A549 (cell line): ENCODE measurements around the gene TLE1. TPM values are rescaled to one million over a fixed set of nuclear protein-coding genes. Genes with fewer than 3 reads are reported as not detected.
A peak's percentile ranks its signal among the peaks of the same experiment; 100 is the strongest.

Experiments used
- ATAC-seq, 2 experiments: fragments of 200-7000 bp in 1 of 2; fragments of >200 bp in 1 of 2; cut with Nextera tagmentation in 1 of 2; cut with Tn5 transposase in 1 of 2; 3 replicates each; pipeline versions ENCODE4 v1.8.0 to v1.9.1; 2018 to 2020; ENCODE audit warnings: mild to moderate bottlenecking in 1 of 2, moderate library complexity in 1 of 2
- CTCF ChIA-PET: fragments of 300-600 bp; sonication (Branson Sonifier 250); formaldehyde crosslinking; extraction: SDS; loops from one replicate; lab custom pipeline; 2021; ENCODE audit warnings: antibody characterized with exemption, inconsistent platforms; lab: Yijun Ruan, JAX
- POLR2A ChIA-PET: fragments of 350-600 bp; formaldehyde crosslinking; extraction: SDS; loops from one replicate; lab custom pipeline; 2021; ENCODE audit warnings: antibody characterized with exemption, inconsistent platforms; lab: Yijun Ruan, JAX
- DNase-seq, 2 experiments: peaks; one replicate each; pipeline versions ENCODE4 v3.0.0 to v3.0.0-alpha.2; 2011 to 2016; ENCODE audit warnings: low read depth in 1 of 2, low spot score in 1 of 2
- FAIRE-seq: peaks from 2 replicates; lab custom pipeline; 2011; peaks lifted over from hg19 to GRCh38; lab: Jason Lieb, UNC
- H3K27ac ChIP-seq, 2 experiments: fragments of >200 bp; sonication (Bioruptor Twin); formaldehyde crosslinking; 3 replicates each; pipeline ENCODE4 v1.5.1; 2016 to 2017
- H3K4me1 ChIP-seq: fragments of >200 bp; sonication (Bioruptor Twin); formaldehyde crosslinking; 3 replicates; pipeline ENCODE4 v1.6.1; 2016
- H3K4me2 ChIP-seq: fragments of >200 bp; sonication (Bioruptor Twin); formaldehyde crosslinking; 3 replicates; pipeline ENCODE4 v1.6.1; 2016
- H3K4me3 ChIP-seq: fragments of >200 bp; sonication (Bioruptor Twin); formaldehyde crosslinking; 3 replicates; pipeline ENCODE4 v1.5.1; 2016
- H3K9me3 ChIP-seq: fragments of >200 bp; sonication (Bioruptor Twin); formaldehyde crosslinking; 3 replicates; pipeline ENCODE4 v1.6.1; 2016
- ATOH8 ChIP-seq: fragments of 250-450 bp; sonication (Bioruptor Pico); IDR thresholded peaks from 2 replicates; pipeline ENCODE4 v1.5.0; 2020; ENCODE audit warnings: low read depth, mild to moderate bottlenecking, moderate library complexity
- BCL3 ChIP-seq: fragments of >200 bp; sonication (Bioruptor Twin); formaldehyde crosslinking; IDR thresholded peaks from 3 replicates; pipeline ENCODE4 v1.6.1; 2016
- BHLHE40 ChIP-seq: IDR thresholded peaks from 2 replicates; pipeline ENCODE4 v1.6.1; 2012; ENCODE audit warnings: low read depth, low read length, inconsistent platforms
- CEBPB ChIP-seq, 2 experiments: fragments of >200 bp in 1 of 2; sonication (Bioruptor Twin) in 1 of 2; formaldehyde crosslinking in 1 of 2; IDR thresholded peaks; 2 replicates each; pipeline ENCODE4 v1.6.1; 2012 to 2016
- CTCF ChIP-seq: fragments of >200 bp; sonication (Bioruptor Twin); formaldehyde crosslinking; IDR thresholded peaks from 3 replicates; pipeline ENCODE4 v1.5.1; 2016
- EHMT2 ChIP-seq: fragments of 200-600 bp; sonication (generic); IDR thresholded peaks from 2 replicates; pipeline ENCODE4 v1.6.1; 2016; ENCODE audit warnings: antibody characterized with exemption, low read depth, mild to moderate bottlenecking, moderate library complexity
- EP300 ChIP-seq, 2 experiments: fragments of >200 bp; sonication (Bioruptor Twin); formaldehyde crosslinking; IDR thresholded peaks; 2 replicates in 1 of 2; 3 replicates in 1 of 2; pipeline ENCODE4 v1.6.1; 2016 to 2017
- FOSL2 ChIP-seq, 2 experiments: fragments of 450-650 bp in 1 of 2; fragments of >200 bp in 1 of 2; sonication (Bioruptor Twin) in 1 of 2; formaldehyde crosslinking; IDR thresholded peaks; 2 replicates each; pipeline versions ENCODE4 v1.5.0 to v1.6.1; 2016 to 2020; ENCODE audit warnings: mild to moderate bottlenecking in 1 of 2, moderate library complexity in 1 of 2
- GATA3 ChIP-seq: IDR thresholded peaks from 2 replicates; pipeline ENCODE4 v1.6.1; 2012; ENCODE audit warnings: borderline replicate concordance
- HMGXB4 ChIP-seq: fragments of 250-450 bp; sonication (Bioruptor Pico); IDR thresholded peaks from 2 replicates; pipeline ENCODE4 v1.5.0; 2021; ENCODE audit warnings: mild to moderate bottlenecking, moderate library complexity, borderline replicate concordance
- HOXA7 ChIP-seq: fragments of 250-450 bp; sonication (Bioruptor Pico); IDR thresholded peaks from 2 replicates; pipeline ENCODE4 v1.5.0; 2020; ENCODE audit warnings: mild to moderate bottlenecking, moderate library complexity
- HOXB13 ChIP-seq: fragments of 250-450 bp; sonication (Bioruptor Pico); IDR thresholded peaks from 2 replicates; pipeline ENCODE4 v1.5.0; 2020; ENCODE audit warnings: low read depth, mild to moderate bottlenecking, moderate library complexity
- HOXB5 ChIP-seq: fragments of 250-450 bp; sonication (Bioruptor Pico); IDR thresholded peaks from 2 replicates; pipeline ENCODE4 v1.5.0; 2020; ENCODE audit warnings: mild to moderate bottlenecking, moderate library complexity
- JUN ChIP-seq, 2 experiments: fragments of >200 bp; sonication (Bioruptor Twin); formaldehyde crosslinking; IDR thresholded peaks; 2 replicates in 1 of 2; 3 replicates in 1 of 2; pipeline ENCODE4 v1.6.1; 2016 to 2017
- JUNB ChIP-seq: fragments of >200 bp; sonication (Bioruptor Twin); formaldehyde crosslinking; IDR thresholded peaks from 2 replicates; pipeline ENCODE4 v1.6.1; 2016
- MAFK ChIP-seq: fragments of 450-650 bp; IDR thresholded peaks from 2 replicates; pipeline ENCODE4 v1.6.1; 2014; ENCODE audit not compliant: partially characterized antibody
- MAX ChIP-seq: IDR thresholded peaks from 2 replicates; pipeline ENCODE4 v1.6.1; 2012
- MYC ChIP-seq: IDR thresholded peaks from 2 replicates; pipeline ENCODE4 v1.6.1; 2012; ENCODE audit warnings: mild to moderate bottlenecking, inconsistent platforms, low read length, improper control_type of control experiment, borderline replicate concordance
- NFE2L2 ChIP-seq: fragments of 150-350 bp; conservative IDR thresholded peaks from 2 replicates; pipeline ENCODE4 v1.6.1; 2014; ENCODE audit warnings: low read length
- NPAS2 ChIP-seq: fragments of 250-450 bp; sonication (Bioruptor Pico); IDR thresholded peaks from 2 replicates; pipeline ENCODE4 v1.8.0; 2022; ENCODE audit warnings: mild to moderate bottlenecking, moderate library complexity, borderline replicate concordance
- PBX3 ChIP-seq: IDR thresholded peaks from 2 replicates; pipeline ENCODE4 v1.6.1; 2012
- TP53 ChIP-seq: fragments of 250-450 bp; sonication (Bioruptor Pico); IDR thresholded peaks from 2 replicates; pipeline ENCODE4 v1.5.0; 2021; ENCODE audit warnings: mild to moderate bottlenecking, moderate library complexity
- USF2 ChIP-seq: fragments of 450-650 bp; IDR thresholded peaks from 2 replicates; pipeline ENCODE4 v1.6.1; 2014; ENCODE audit warnings: antibody characterized with exemption
- ZFP36 ChIP-seq: fragments of 450-650 bp; IDR thresholded peaks from 2 replicates; pipeline ENCODE4 v1.6.1; 2014; ENCODE audit warnings: borderline replicate concordance; ENCODE audit not compliant: partially characterized antibody
- ZNF302 ChIP-seq: fragments of 250-450 bp; sonication (Bioruptor Pico); IDR thresholded peaks from 2 replicates; pipeline ENCODE4 v1.9.0; 2021; ENCODE audit warnings: inconsistent platforms, mild to moderate bottlenecking, moderate library complexity
- ZSCAN20 ChIP-seq: fragments of 250-450 bp; sonication (Bioruptor Pico); IDR thresholded peaks from 2 replicates; pipeline ENCODE4 v1.8.0; 2022; ENCODE audit warnings: mild to moderate bottlenecking, moderate library complexity
- WGBS: methylation state at CpG from one replicate; pipeline ENCODE4 v1.1.6; 2017; ENCODE audit errors: missing lambda C conversion rate; 5-methylcytosine and 5-hydroxymethylcytosine counted together
- polyA plus RNA-seq, 4 experiments: library from polyadenylated mRNA; depleted of rRNA in 3 of 4; stranded (reverse); fragments of >200 nt; fragmentation: RNase III in 1 of 4; extraction: RNeasy Plus Mini Kit Qiagen cat#74134 plus additional on column Dnase treatment in 1 of 4; gene quantifications; 2 replicates in 3 of 4; 3 replicates in 1 of 4; pipeline ENCODE4 v1.2.3, GENCODE V29; 2011 to 2017

Gene TLE1
- polyA plus RNA-seq, 2 of the 4 experiments (the other 2 are of a cell fraction), result 45.8 to 117 TPM

- Histone ChIP-seq H3K4me2 (peak overlapping the region; percentile 62), H3K4me1 (peaks cover 22% of the 10 kb centered on the region), H3K9me3 (peaks cover 7% of the 10 kb centered on the region; the same call in 1 of the 3 replicates), H3K27ac (peak overlapping the region; percentile 82 to 83), H3K4me3 (no peak overlapping the region)
- CTCF ChIA-PET, result interaction anchor here (0.6 to 0.7 kb wide), 2 partner anchors 36 to 111 kb away, joined by 3 to 4 read pairs; no protein-coding TSS in a partner anchor
- peak; percentile 96 to 97 for ATAC-seq
- POLR2A ChIA-PET, result interaction anchor here (0.6 to 1.4 kb wide), 4 partner anchors 47 to 1308 kb away, joined by 3 to 6 read pairs (median 3); partner anchors contain the start of gene TLE1
- TF ChIP-seq NFE2L2 (0 out of 2 replicates have a peak, but pooled peaks have one; percentile 32), NPAS2 (CRISPR knock-in tag) (0 out of 2 replicates have a peak, but pooled peaks have one; percentile 31), MAX (peak; percentile 64; the same call in 1 of the 2 replicates), ATOH8 (CRISPR knock-in tag) (0 out of 2 replicates have a peak, but pooled peaks have one; percentile 11), FOSL2 (IDR thresholded peaks at IDR 0.05) (peak; percentile 71), FOSL2 (CRISPR knock-in tag; IDR thresholded peaks at IDR 0.05) (peak; percentile 87), ZFP36 (no peak), ZSCAN20 (no peak), HOXB13 (CRISPR knock-in tag) (peak; percentile 22; the same call in 1 of the 2 replicates), JUN (IDR thresholded peaks at IDR 0.05) (peak in 1 of 2 experiments; percentile 75; a peak in 4 of 5 replicates), HMGXB4 (no peak), HOXB5 (CRISPR knock-in tag) (0 out of 2 replicates have a peak, but pooled peaks have one; percentile 32), EHMT2 (no peak), USF2 (peak; percentile 88), MAFK (peak; percentile 46), MYC (peak; percentile 51; the same call in 1 of the 2 replicates), BHLHE40 (peak; percentile 5; the same call in 1 of the 2 replicates), CTCF (no peak), BCL3 (0 out of 3 replicates have a peak, but pooled peaks have one; percentile 42), PBX3 (no peak), CEBPB (IDR thresholded peaks at IDR 0.05) (peak in 1 of 2 experiments; percentile 5; a peak in 1 of 4 replicates), EP300 (IDR thresholded peaks at IDR 0.05) (peak; percentile 53 to 63; a peak in 3 of 5 replicates), TP53 (peak; percentile 63), ZNF302 (CRISPR knock-in tag) (peak; percentile 38), HOXA7 (CRISPR knock-in tag) (no peak), JUNB (peak; percentile 81), GATA3 (peak; percentile 64; the same call in 1 of the 2 replicates)
- peak; percentile 97 for FAIRE-seq
- WGBS, result 3% methylated on average over 6 of the region's 6 CpGs
- DNase-seq, result peak; percentile 89 to 94
Observed at GRCh38 chr9:81737871-81738507, 48.6 kb upstream of the TLE1 start.
